H1 (cell line): ENCODE results near the gene JMJD7.

Experiments used
- CTCF ChIP-seq, 3 experiments: IDR thresholded peaks; 1 replicate in 2 of 3; 2 replicates in 1 of 3; pipeline versions ENCODE4 v1.5.1 to v1.6.1; 2011; ENCODE audit warnings: low read length in 3 of 3, mild to moderate bottlenecking in 3 of 3, inconsistent platforms in 2 of 3, low read depth in 1 of 3, moderate library complexity in 1 of 3; ENCODE audit not compliant: insufficient read depth in 1 of 3; ENCODE audit errors: control extremely low read depth in 1 of 3
- JUN ChIP-seq: IDR thresholded peaks from 2 replicates; pipeline ENCODE4 v1.6.1; 2011; ENCODE audit warnings: low read depth, mild to moderate bottlenecking, improper control_type of control experiment, low read length
- NRF1 ChIP-seq: IDR thresholded peaks from 2 replicates; pipeline ENCODE4 v1.6.1; 2011; ENCODE audit warnings: mild to moderate bottlenecking, low read depth, low read length, improper control_type of control experiment

GRCh38 chr15:41876007-41876406 is 48.1 kb downstream of the JMJD7 start:
- TF ChIP-seq JUN (no peak), NRF1 (no peak), CTCF (IDR thresholded peaks at IDR 0.05; ENCODE audit: control extremely low read depth in 1 of 3, insufficient read depth in 1 of 3, low read depth in 1 of 3, low read length in 3 of 3) (no peak)
